ENCODE data around the gene RASGRP4.
A peak's percentile ranks its signal among the peaks of the same experiment; 100 is the strongest.
"Not testable (repeated sequence)": the region's sequence is repeated elsewhere in the genome, so short reads cannot be mapped to it uniquely, and the experiment has no call there.

RASGRP4 gene

GRCh38 chr19:38362946-38363688 lies 62.9 kb downstream of the RASGRP4 start:
- DNase-seq: not testable (repeated sequence)

- DNase-seq: peak; percentile 72 to 80
Measured at GRCh38 chr19:38362076-38362945, 63.7 kb downstream of the RASGRP4 start.

- DNase-seq: peak; percentile 58 to 68
Measured at GRCh38 chr19:38361633-38362075, 64.4 kb downstream of the RASGRP4 start.

- DNase-seq: no peak
Measured at GRCh38 chr19:38360839-38361631, 65.0 kb downstream of the RASGRP4 start.

- no peak for DNase-seq
Measured at GRCh38 chr19:38360351-38360750, 65.7 kb downstream of the RASGRP4 start.

- DNase-seq: no peak
Measured at GRCh38 chr19:38359242-38360021, 66.6 kb downstream of the RASGRP4 start.

All from CD4-positive, alpha-beta T cell treated with Interleukin-4 for 1 hour (primary cell).